CD14-positive monocyte (primary cell): ENCODE data around the gene SNX8. TPM values are rescaled to one million over a fixed set of nuclear protein-coding genes. Genes with fewer than 3 reads are reported as not detected.

Experiments
- DNase-seq, 3 donors: peaks; one replicate each; pipeline ENCODE4 v3.0.0-alpha.2; 2011 to 2022
- H2AFZ ChIP-seq: 2 replicates; pipeline ENCODE4 v1.6.0; 2012; ENCODE audit warnings: mild to moderate bottlenecking, low read depth, low read length, inconsistent platforms; ENCODE audit not compliant: insufficient read depth, poor library complexity, severe bottlenecking
- H3K27ac ChIP-seq, 2 donors: 1 replicate in 1 of 2; 2 replicates in 1 of 2; pipeline ENCODE4 v1.5.1; 2012 to 2013; ENCODE audit warnings: low read length in 2 of 2, control low read depth in 1 of 2, inconsistent platforms in 1 of 2, low read depth in 1 of 2, mild to moderate bottlenecking in 1 of 2
- H3K27me3 ChIP-seq, 2 donors: one replicate each; pipeline versions ENCODE4 v1.6.0 to v1.6.1; 2011 to 2013; ENCODE audit warnings: low read length in 2 of 2; ENCODE audit not compliant: control insufficient read depth in 2 of 2, insufficient read depth in 2 of 2
- H3K36me3 ChIP-seq, 2 donors: replicated peaks in 1 of 2; 1 replicate in 1 of 2; 2 replicates in 1 of 2; pipeline versions ENCODE4 v1.5.1 to v1.6.1; 2012 to 2013; ENCODE audit warnings: low read length in 2 of 2, control low read depth in 1 of 2, inconsistent platforms in 1 of 2, mild to moderate bottlenecking in 1 of 2; ENCODE audit not compliant: insufficient read depth in 2 of 2, control insufficient read depth in 1 of 2
- H3K4me1 ChIP-seq, 2 donors: 1 replicate in 1 of 2; 2 replicates in 1 of 2; pipeline versions ENCODE4 v1.5.1 to v1.6.1; 2012 to 2013; ENCODE audit warnings: low read length in 2 of 2, control low read depth in 1 of 2, inconsistent platforms in 1 of 2, mild to moderate bottlenecking in 1 of 2, moderate library complexity in 1 of 2; ENCODE audit not compliant: insufficient read depth in 2 of 2, control insufficient read depth in 1 of 2
- H3K4me2 ChIP-seq: replicated peaks from 2 replicates; pipeline ENCODE3; 2012; ENCODE audit warnings: low read length, moderate library complexity, mild to moderate bottlenecking; ENCODE audit not compliant: poor library complexity, severe bottlenecking; ENCODE audit errors: extremely low read depth
- H3K4me3 ChIP-seq, 3 experiments: fragments of 200-600 bp in 1 of 3; sonication (generic) in 1 of 3; replicated peaks in 1 of 3; 1 replicate in 2 of 3; 2 replicates in 1 of 3; pipeline ENCODE4 v1.5.1; 2011 to 2013; ENCODE audit warnings: low read length in 3 of 3, mild to moderate bottlenecking in 3 of 3, control low read depth in 2 of 3, low read depth in 2 of 3, inconsistent platforms in 1 of 3, moderate library complexity in 1 of 3
- H3K79me2 ChIP-seq: 2 replicates; pipeline ENCODE4 v1.6.0; 2012; ENCODE audit warnings: mild to moderate bottlenecking, control low read depth, inconsistent platforms, low read length, moderate library complexity; ENCODE audit not compliant: insufficient read depth
- H3K9ac ChIP-seq: 2 replicates; pipeline ENCODE4 v1.6.0; 2017; ENCODE audit warnings: low read length, mild to moderate bottlenecking; ENCODE audit not compliant: insufficient read depth, poor library complexity, severe bottlenecking
- H3K9me3 ChIP-seq, 2 donors: replicated peaks in 1 of 2; 1 replicate in 1 of 2; 2 replicates in 1 of 2; pipeline versions ENCODE4 v1.5.1 to v1.6.1; 2012 to 2013; ENCODE audit warnings: low read length in 2 of 2, control low read depth in 1 of 2; ENCODE audit not compliant: control insufficient read depth in 1 of 2, insufficient read depth in 1 of 2
- H4K20me1 ChIP-seq: 2 replicates; pipeline ENCODE4 v1.6.0; 2012; ENCODE audit warnings: mild to moderate bottlenecking, low read length, control low read depth, moderate library complexity; ENCODE audit not compliant: insufficient read depth
- H3K27ac Mint-ChIP-seq, 7 donors: one replicate each; pipeline ENCODE4 v1.8.0; 2020; ENCODE audit warnings: mild to moderate bottlenecking in 7 of 7, mixed read lengths in 7 of 7, moderate library complexity in 6 of 7, inconsistent platforms in 2 of 7
- H3K27me3 Mint-ChIP-seq, 3 donors: one replicate each; pipeline ENCODE4 v1.8.0; 2021 to 2022; ENCODE audit warnings: low read depth in 3 of 3, mild to moderate bottlenecking in 3 of 3, mixed read lengths in 3 of 3, moderate library complexity in 3 of 3, inconsistent platforms in 1 of 3
- H3K36me3 Mint-ChIP-seq, 2 donors: one replicate each; pipeline ENCODE4 v1.8.0; 2020; ENCODE audit warnings: mixed read lengths in 2 of 2, inconsistent platforms in 1 of 2, mild to moderate bottlenecking in 1 of 2
- H3K4me1 Mint-ChIP-seq: one replicate; pipeline ENCODE4 v1.8.0; 2020; ENCODE audit warnings: mild to moderate bottlenecking, mixed read lengths
- H3K4me3 Mint-ChIP-seq, 2 donors: one replicate each; pipeline ENCODE4 v1.8.0; 2020; ENCODE audit warnings: mild to moderate bottlenecking in 2 of 2, mixed read lengths in 2 of 2, moderate library complexity in 1 of 2
- H3K9me3 Mint-ChIP-seq, 7 donors: one replicate each; pipeline ENCODE4 v1.8.0; 2020 to 2022; ENCODE audit warnings: mixed read lengths in 7 of 7, mild to moderate bottlenecking in 6 of 7, moderate library complexity in 6 of 7, inconsistent platforms in 2 of 7
- WGBS: methylation state at CpG from one replicate; pipeline ENCODE4 v1.1.5; 2013; ENCODE audit warnings: missing lambda C conversion rate; ENCODE audit not compliant: insufficient coverage; 5-methylcytosine and 5-hydroxymethylcytosine counted together
- intact Hi-C, 2 donors: fragments of 100-400 bp; cut with micrococcal nuclease; formaldehyde crosslinking; loops; one replicate each; pipeline versions ENCODE4 v1.15.0 to v1.15.1; 2023
- polyA plus RNA-seq, 3 donors: library from polyadenylated mRNA; depleted of rRNA in 1 of 3; unstranded in 2 of 3; stranded (reverse) in 1 of 3; fragments of 300-500 nt in 2 of 3; fragments of >200 nt in 1 of 3; fragmentation: Illumina TruSeq in 2 of 3; gene quantifications; 1 replicate in 2 of 3; 2 replicates in 1 of 3; pipeline ENCODE4 v1.2.3, GENCODE V29; 2012 to 2021
- TF ChIP-seq, protein P1 (sequence below): fragments of 200-600 bp; IDR thresholded peaks from one replicate; pipeline ENCODE4 v1.8.0; 2022; ENCODE audit warnings: antibody characterized with exemption, mild to moderate bottlenecking

The SNX8 gene
- polyA plus RNA-seq, 3 donors: 15.4 to 43.7 (median 41.9) TPM

DNA sequence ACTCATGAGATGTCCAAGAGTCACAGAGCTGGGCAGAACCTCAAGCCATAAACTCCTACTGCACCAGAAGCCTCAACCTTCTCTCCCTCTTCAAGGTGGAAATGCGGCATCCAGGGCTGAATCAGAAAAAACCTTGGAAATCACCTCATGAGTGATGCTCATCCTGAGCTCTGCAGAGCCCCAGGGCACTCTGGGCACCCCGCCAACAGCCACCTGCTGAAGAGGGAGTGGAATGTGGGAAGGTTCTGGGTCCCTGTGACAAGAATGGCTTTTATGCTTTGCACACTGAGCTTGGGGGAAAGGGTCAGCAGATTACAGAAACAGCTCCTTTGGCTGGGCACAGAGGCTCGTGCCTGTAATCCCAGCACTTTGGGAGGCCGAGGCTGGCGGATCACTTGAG lies 53.4 kb downstream of the SNX8 start:
- H3K36me3 ChIP-seq: peaks cover 27 to 30% of the 10 kb centered on the region in 2 donors
- no peak overlapping the region for H3K27ac ChIP-seq
- H3K9me3 ChIP-seq: no peaks in the 10 kb centered on the region
- no peak for DNase-seq
- H3K4me1 ChIP-seq: peaks cover 10 to 13% of the 10 kb centered on the region in 2 donors
- peaks cover 36 to 62% of the 10 kb centered on the region in 2 donors for H3K36me3 Mint-ChIP-seq
- no peaks in the 10 kb centered on the region for H3K79me2 ChIP-seq
- peaks cover 11% of the 10 kb centered on the region for H3K4me1 Mint-ChIP-seq
- H3K9ac ChIP-seq: no peak overlapping the region
- H3K4me2 ChIP-seq: no peak overlapping the region
- H3K9me3 Mint-ChIP-seq: peaks cover 0 to 2% (median 0%) of the 10 kb centered on the region in 7 donors
- H3K4me3 ChIP-seq: no peak overlapping the region
- WGBS: 98% methylated on average over 4 of the region's 5 CpGs
- no peaks in the 10 kb centered on the region for H4K20me1 ChIP-seq
- no peak overlapping the region for H3K4me3 Mint-ChIP-seq
- H3K27me3 ChIP-seq: no peaks in the 10 kb centered on the region
- TF ChIP-seq, protein P1, sequence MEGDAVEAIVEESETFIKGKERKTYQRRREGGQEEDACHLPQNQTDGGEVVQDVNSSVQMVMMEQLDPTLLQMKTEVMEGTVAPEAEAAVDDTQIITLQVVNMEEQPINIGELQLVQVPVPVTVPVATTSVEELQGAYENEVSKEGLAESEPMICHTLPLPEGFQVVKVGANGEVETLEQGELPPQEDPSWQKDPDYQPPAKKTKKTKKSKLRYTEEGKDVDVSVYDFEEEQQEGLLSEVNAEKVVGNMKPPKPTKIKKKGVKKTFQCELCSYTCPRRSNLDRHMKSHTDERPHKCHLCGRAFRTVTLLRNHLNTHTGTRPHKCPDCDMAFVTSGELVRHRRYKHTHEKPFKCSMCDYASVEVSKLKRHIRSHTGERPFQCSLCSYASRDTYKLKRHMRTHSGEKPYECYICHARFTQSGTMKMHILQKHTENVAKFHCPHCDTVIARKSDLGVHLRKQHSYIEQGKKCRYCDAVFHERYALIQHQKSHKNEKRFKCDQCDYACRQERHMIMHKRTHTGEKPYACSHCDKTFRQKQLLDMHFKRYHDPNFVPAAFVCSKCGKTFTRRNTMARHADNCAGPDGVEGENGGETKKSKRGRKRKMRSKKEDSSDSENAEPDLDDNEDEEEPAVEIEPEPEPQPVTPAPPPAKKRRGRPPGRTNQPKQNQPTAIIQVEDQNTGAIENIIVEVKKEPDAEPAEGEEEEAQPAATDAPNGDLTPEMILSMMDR: no peak
- peak overlapping the region in 2 of 7 donors; percentile 92 to 96 for H3K27ac Mint-ChIP-seq
- peaks cover 0 to 4% (median 2%) of the 10 kb centered on the region in 3 donors for H3K27me3 Mint-ChIP-seq
- intact Hi-C loops: no loop called here
- H2AFZ ChIP-seq: no peak overlapping the region

DNA sequence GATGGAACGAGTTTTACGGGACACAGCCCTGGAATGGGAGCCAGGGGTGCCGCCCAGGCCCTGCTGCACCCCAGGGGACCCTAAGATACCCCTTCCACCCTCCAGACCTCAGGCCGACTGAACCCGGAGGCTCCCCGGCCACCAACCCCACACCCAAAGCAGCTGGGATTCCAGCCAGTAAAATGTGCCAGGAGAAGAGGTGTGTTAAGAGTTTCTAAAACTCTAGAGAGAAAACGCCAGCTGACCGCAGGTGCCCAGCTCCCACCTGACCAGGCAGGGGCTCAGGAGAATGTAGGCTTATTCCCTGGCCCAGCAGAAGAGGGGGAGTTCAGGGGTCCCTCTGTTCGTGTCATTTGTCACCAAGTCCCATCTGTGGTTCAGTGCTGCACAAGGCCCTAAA lies 54.8 kb downstream of the SNX8 start:
- Histone ChIP-seq H3K36me3 (peaks cover 39 to 43% of the 10 kb centered on the region in 2 donors), H4K20me1 (no peaks in the 10 kb centered on the region), H3K27ac (no peak overlapping the region), H3K79me2 (no peaks in the 10 kb centered on the region), H3K4me1 (peaks cover 10 to 13% of the 10 kb centered on the region in 2 donors), H3K9me3 (no peaks in the 10 kb centered on the region), H3K4me2 (no peak overlapping the region), H2AFZ (no peak overlapping the region), H3K4me3 (no peak overlapping the region), H3K9ac (no peak overlapping the region), H3K27me3 (no peaks in the 10 kb centered on the region)
- Mint-ChIP-seq H3K27me3 (peaks cover 0 to 4% (median 2%) of the 10 kb centered on the region in 3 donors), H3K36me3 (peaks cover 44 to 71% of the 10 kb centered on the region in 2 donors), H3K4me3 (no peak overlapping the region), H3K4me1 (peaks cover 11% of the 10 kb centered on the region), H3K9me3 (peaks cover 0 to 2% (median 0%) of the 10 kb centered on the region in 7 donors), H3K27ac (no peak overlapping the region)
- no peak for DNase-seq
- intact Hi-C loops: no loop called here
- WGBS: 100% methylated on average over 1 of the region's 9 CpGs
- TF ChIP-seq, protein P1: no peak
